IPS-18a (cell line): ENCODE results near the gene CCNC.

Experiments
- H3K27ac ChIP-seq: one replicate; pipeline ENCODE4 v1.5.1; 2013; ENCODE audit warnings: low read length
- H3K27me3 ChIP-seq: one replicate; pipeline ENCODE4 v1.6.1; 2013; ENCODE audit warnings: mild to moderate bottlenecking, low read length; ENCODE audit not compliant: control insufficient read depth, insufficient read depth
- H3K36me3 ChIP-seq: one replicate; pipeline ENCODE4 v1.6.1; 2013; ENCODE audit warnings: low read depth, low read length; ENCODE audit not compliant: control insufficient read depth
- H3K4me1 ChIP-seq: one replicate; pipeline ENCODE4 v1.6.1; 2013; ENCODE audit warnings: low read depth, low read length; ENCODE audit not compliant: control insufficient read depth
- H3K4me3 ChIP-seq: one replicate; pipeline ENCODE4 v1.5.1; 2013; ENCODE audit warnings: low read length
- H3K9ac ChIP-seq: one replicate; pipeline ENCODE4 v1.6.1; 2013; ENCODE audit warnings: mild to moderate bottlenecking, low read length, moderate library complexity
- H3K9me3 ChIP-seq: one replicate; pipeline ENCODE4 v1.6.1; 2013; ENCODE audit warnings: low read depth, low read length; ENCODE audit not compliant: control insufficient read depth

CCNC gene

GRCh38 chr6:99568103-99568933 lies at the start of gene CCNC:
CCNC (minus strand) TSS chr6:99568660; CDS start chr6:99568527, 133 bp downstream.
- Histone ChIP-seq H3K27ac (peak within 1 kb of the TSS; percentile 95), H3K4me1 (peaks cover 8% of the 10 kb centered on the region), H3K27me3 (no peaks in the 10 kb centered on the region), H3K36me3 (no peaks in the 10 kb centered on the region), H3K9me3 (no peaks in the 10 kb centered on the region), H3K4me3 (peak within 1 kb of the TSS; percentile 84), H3K9ac (peak within 1 kb of the TSS; percentile 98)

GRCh38 chr6:99617131-99617530 lies 48.7 kb upstream of the CCNC start:
- Histone ChIP-seq H3K9me3 (no peaks in the 10 kb centered on the region), H3K9ac (no peak overlapping the region), H3K27me3 (peaks cover 100% of the 10 kb centered on the region), H3K4me3 (no peak overlapping the region), H3K27ac (no peak overlapping the region), H3K36me3 (no peaks in the 10 kb centered on the region), H3K4me1 (peaks cover 4% of the 10 kb centered on the region)

- Histone ChIP-seq H3K27me3 (peaks cover 100% of the 10 kb centered on the region), H3K4me3 (peak overlapping the region; percentile 53), H3K27ac (no peak overlapping the region), H3K9me3 (no peaks in the 10 kb centered on the region), H3K36me3 (no peaks in the 10 kb centered on the region), H3K4me1 (peaks cover 4% of the 10 kb centered on the region), H3K9ac (no peak overlapping the region)
Observed at GRCh38 chr6:99614430-99615186, 46.1 kb upstream of the CCNC start.

- H3K9ac ChIP-seq: no peak overlapping the region
- peaks cover 4% of the 10 kb centered on the region for H3K4me1 ChIP-seq
- H3K27me3 ChIP-seq: peaks cover 100% of the 10 kb centered on the region
- no peaks in the 10 kb centered on the region for H3K36me3 ChIP-seq
- no peak overlapping the region for H3K27ac ChIP-seq
- peak overlapping the region; percentile 53 for H3K4me3 ChIP-seq
- no peaks in the 10 kb centered on the region for H3K9me3 ChIP-seq
Observed at GRCh38 chr6:99613705-99614429, 45.4 kb upstream of the CCNC start.

- no peak overlapping the region for H3K27ac ChIP-seq
- peaks cover 100% of the 10 kb centered on the region for H3K27me3 ChIP-seq
- peak overlapping the region; percentile 41 for H3K4me3 ChIP-seq
- H3K9ac ChIP-seq: no peak overlapping the region
- peaks cover 5% of the 10 kb centered on the region for H3K4me1 ChIP-seq
- H3K9me3 ChIP-seq: no peaks in the 10 kb centered on the region
- H3K36me3 ChIP-seq: no peaks in the 10 kb centered on the region
Observed at GRCh38 chr6:99613409-99613704, 44.9 kb upstream of the CCNC start.

- H3K9ac ChIP-seq: no peak overlapping the region
- H3K4me3 ChIP-seq: peak overlapping the region; percentile 41
- H3K4me1 ChIP-seq: peaks cover 9% of the 10 kb centered on the region
- no peak overlapping the region for H3K27ac ChIP-seq
- no peaks in the 10 kb centered on the region for H3K36me3 ChIP-seq
- peaks cover 100% of the 10 kb centered on the region for H3K27me3 ChIP-seq
- no peaks in the 10 kb centered on the region for H3K9me3 ChIP-seq
Observed at GRCh38 chr6:99612551-99613408, 44.3 kb upstream of the CCNC start.

GRCh38 chr6:99611148-99611547 lies 42.7 kb upstream of the CCNC start:
- Histone ChIP-seq H3K4me3 (no peak overlapping the region), H3K9ac (no peak overlapping the region), H3K27me3 (peaks cover 100% of the 10 kb centered on the region), H3K27ac (no peak overlapping the region), H3K36me3 (no peaks in the 10 kb centered on the region), H3K4me1 (peaks cover 9% of the 10 kb centered on the region), H3K9me3 (no peaks in the 10 kb centered on the region)

GRCh38 chr6:99609905-99610489 lies 41.5 kb upstream of the CCNC start:
- H3K36me3 ChIP-seq: no peaks in the 10 kb centered on the region
- peaks cover 9% of the 10 kb centered on the region for H3K4me1 ChIP-seq
- H3K27ac ChIP-seq: no peak overlapping the region
- H3K4me3 ChIP-seq: no peak overlapping the region
- H3K9me3 ChIP-seq: no peaks in the 10 kb centered on the region
- no peak overlapping the region for H3K9ac ChIP-seq
- peaks cover 100% of the 10 kb centered on the region for H3K27me3 ChIP-seq

- Histone ChIP-seq H3K27me3 (peaks cover 100% of the 10 kb centered on the region), H3K36me3 (no peaks in the 10 kb centered on the region), H3K9me3 (no peaks in the 10 kb centered on the region), H3K27ac (no peak overlapping the region), H3K9ac (no peak overlapping the region), H3K4me1 (peaks cover 9% of the 10 kb centered on the region), H3K4me3 (no peak overlapping the region)
Observed at GRCh38 chr6:99608886-99609482, 40.5 kb upstream of the CCNC start.

GRCh38 chr6:99608059-99608885 lies 39.8 kb upstream of the CCNC start:
- Histone ChIP-seq H3K4me1 (peaks cover 9% of the 10 kb centered on the region), H3K4me3 (no peak overlapping the region), H3K9me3 (no peaks in the 10 kb centered on the region), H3K27ac (no peak overlapping the region), H3K36me3 (no peaks in the 10 kb centered on the region), H3K27me3 (peaks cover 100% of the 10 kb centered on the region), H3K9ac (no peak overlapping the region)
